K562 (cell line): Measurements from ENCODE around the gene MARCHF11. TPM values are rescaled to one million over a fixed set of nuclear protein-coding genes. Genes with fewer than 3 reads are reported as not detected.

ENCODE experiments used
- ATAC-seq: fragments of 200-7000 bp; cut with Tn5 transposase; 3 replicates; pipeline ENCODE4 v1.9.1; 2020; ENCODE audit warnings: moderate library complexity
- BruUV-seq: library from RNA; stranded (reverse); fragments of 400-500 nt; replicated peaks from 2 replicates; lab custom pipeline; 2021; lab: Mats Ljungman, UMichigan
- CTCF ChIA-PET: fragments of 300-600 bp; formaldehyde crosslinking; extraction: SDS; loops from one replicate; lab custom pipeline; 2021; ENCODE audit warnings: low intra/inter-chr PET ratio; lab: Yijun Ruan, JAX
- POLR2A ChIA-PET: fragments of 300-600, 350-650 bp; sonication (Branson Sonifier 250); formaldehyde crosslinking; extraction: SDS; loops from one replicate; lab custom pipeline; 2021; ENCODE audit warnings: antibody characterized with exemption, inconsistent platforms; lab: Yijun Ruan, JAX
- DNase-seq, 4 experiments: peaks; one replicate each; pipeline versions ENCODE4 v3.0.0 to v3.0.0-alpha.2; 2011 to 2018; ENCODE audit warnings: low spot score in 3 of 4, mixed read lengths in 3 of 4; ENCODE audit errors: extremely low read depth in 1 of 4
- FAIRE-seq: peaks from 2 replicates; lab custom pipeline; 2011; peaks lifted over from hg19 to GRCh38; lab: Jason Lieb, UNC
- H2AFZ ChIP-seq: 2 replicates; pipeline ENCODE4 v1.6.0; 2011; ENCODE audit warnings: low read depth, low read length, control low read depth, inconsistent platforms
- H3K27ac ChIP-seq: fragments of 200-600 bp; 3 replicates; pipeline ENCODE4 v1.8.0; 2011; ENCODE audit warnings: low read depth, mild to moderate bottlenecking, control low read depth, inconsistent platforms, low read length, moderate library complexity, mixed read lengths; ENCODE audit errors: extremely low read depth
- H3K27me3 ChIP-seq, 2 experiments: fragments of 300-600 bp in 1 of 2; 2 replicates in 1 of 2; 3 replicates in 1 of 2; pipeline versions ENCODE4 v1.6.0 to v1.8.0; 2011; ENCODE audit warnings: inconsistent platforms in 2 of 2, low read length in 2 of 2, mild to moderate bottlenecking in 1 of 2, mixed read lengths in 1 of 2, moderate library complexity in 1 of 2; ENCODE audit not compliant: control insufficient read depth in 2 of 2, insufficient read depth in 2 of 2
- H3K36me3 ChIP-seq: fragments of 300-600 bp; 3 replicates; pipeline ENCODE4 v1.8.0; 2011; ENCODE audit warnings: mild to moderate bottlenecking, low read length, inconsistent platforms; ENCODE audit not compliant: control insufficient read depth, insufficient read depth
- H3K4me1 ChIP-seq, 2 experiments: fragments of 200-600 bp in 1 of 2; replicated peaks in 1 of 2; 2 replicates in 1 of 2; 3 replicates in 1 of 2; pipeline versions ENCODE4 v1.5.1 to v1.8.0; 2011; ENCODE audit warnings: inconsistent platforms in 2 of 2, low read length in 2 of 2, mild to moderate bottlenecking in 1 of 2, mixed read lengths in 1 of 2, moderate library complexity in 1 of 2; ENCODE audit not compliant: control insufficient read depth in 2 of 2, insufficient read depth in 2 of 2
- H3K4me2 ChIP-seq: 2 replicates; pipeline ENCODE4 v1.6.1; 2011; ENCODE audit warnings: low read length, control low read depth, inconsistent platforms, mixed read lengths; ENCODE audit not compliant: insufficient read depth
- H3K4me3 ChIP-seq: fragments of 200-600 bp; sonication (generic), shearing (Covaris generic); 2 replicates; pipeline ENCODE4 v1.5.1; 2016; ENCODE audit warnings: control low read depth, inconsistent platforms
- H3K79me2 ChIP-seq: fragments of 200-600 bp; 3 replicates; pipeline ENCODE4 v1.8.0; 2011; ENCODE audit warnings: low read length, inconsistent platforms; ENCODE audit not compliant: control insufficient read depth, insufficient read depth
- H3K9ac ChIP-seq, 2 experiments: 2 replicates each; pipeline versions ENCODE4 v1.6.0 to v1.6.1; 2011; ENCODE audit warnings: low read depth in 2 of 2, low read length in 2 of 2, control low read depth in 1 of 2, inconsistent platforms in 1 of 2, mild to moderate bottlenecking in 1 of 2, mixed read lengths in 1 of 2; ENCODE audit not compliant: insufficient read depth in 1 of 2
- H3K9me1 ChIP-seq: one replicate; pipeline ENCODE4 v1.6.0; 2011; ENCODE audit warnings: inconsistent platforms, mild to moderate bottlenecking, low read length, moderate library complexity; ENCODE audit not compliant: control insufficient read depth, insufficient read depth
- H3K9me3 ChIP-seq: replicated peaks from 2 replicates; pipeline ENCODE4 v1.5.1; 2011; ENCODE audit warnings: low read depth, low read length, inconsistent platforms; ENCODE audit not compliant: control insufficient read depth, insufficient read depth
- H4K20me1 ChIP-seq: replicated peaks from 2 replicates; pipeline ENCODE4 v1.6.1; 2011; ENCODE audit warnings: low read length, inconsistent platforms, mixed read lengths; ENCODE audit not compliant: control insufficient read depth, insufficient read depth
- BRCA1 ChIP-seq, 2 experiments: fragments of 450-650 bp in 1 of 2; sonication (generic) in 1 of 2; formaldehyde crosslinking in 1 of 2; IDR thresholded peaks; 2 replicates each; pipeline versions ENCODE4 v1.5.0 to v1.6.1; 2017 to 2020; ENCODE audit warnings: mild to moderate bottlenecking in 1 of 2, missing genetic modification reagents in 1 of 2
- ERF ChIP-seq: fragments of 450-650 bp; formaldehyde crosslinking; IDR thresholded peaks from 2 replicates; pipeline ENCODE4 v1.4.0; 2020; ENCODE audit warnings: mild to moderate bottlenecking, mixed read lengths
- FIP1L1 ChIP-seq: fragments of 200-400 bp; formaldehyde crosslinking; IDR thresholded peaks from 2 replicates; pipeline ENCODE4 v1.6.1; 2018; ENCODE audit warnings: mild to moderate bottlenecking, low read depth, low read length; ENCODE audit not compliant: poor library complexity, severe bottlenecking
- HDAC8 ChIP-seq: fragments of 450-650 bp; IDR thresholded peaks from 2 replicates; pipeline ENCODE4 v1.6.1; 2016; ENCODE audit warnings: mild to moderate bottlenecking, missing genetic modification characterization, moderate library complexity, missing compliant biosample characterization
- HEY1 ChIP-seq: fragments of 250-450 bp; sonication (Bioruptor Pico); IDR thresholded peaks from 2 replicates; pipeline ENCODE4 v1.5.0; 2020; ENCODE audit warnings: mild to moderate bottlenecking, moderate library complexity, borderline replicate concordance
- MEF2D ChIP-seq: conservative IDR thresholded peaks from 2 replicates; pipeline ENCODE4 v1.6.1; 2016; ENCODE audit warnings: low read depth, missing genetic modification characterization, missing compliant biosample characterization
- SAFB ChIP-seq: fragments of 200-400 bp; formaldehyde crosslinking; IDR thresholded peaks from 2 replicates; pipeline ENCODE4 v1.6.1; 2017; ENCODE audit warnings: low read depth, low read length, borderline replicate concordance
- TAL1 ChIP-seq: fragments of 450-650 bp; IDR thresholded peaks from 2 replicates; pipeline ENCODE4 v1.6.1; 2016; ENCODE audit warnings: mild to moderate bottlenecking
- ZNF146 ChIP-seq: IDR thresholded peaks from one replicate; pipeline ENCODE4 v1.6.1; 2018; ENCODE audit warnings: missing compliant biosample characterization; ENCODE audit not compliant: unreplicated experiment
- ZNF431 ChIP-seq: sonication (generic); formaldehyde crosslinking; IDR thresholded peaks from 2 replicates; pipeline ENCODE4 v1.8.0; 2022; ENCODE audit warnings: mild to moderate bottlenecking, missing genetic modification reagents
- ZNF780A ChIP-seq: fragments of 250-450 bp; sonication (Bioruptor Pico); IDR thresholded peaks from 2 replicates; pipeline ENCODE4 v1.5.0; 2021; ENCODE audit warnings: mild to moderate bottlenecking
- WGBS: fragments of 100-300 bp; shearing (Covaris generic); methylation state at CpG from one replicate; pipeline ENCODE4 v1.1.6; 2016; ENCODE audit warnings: low coverage, mixed read lengths; ENCODE audit not compliant: insufficient coverage; ENCODE audit errors: missing lambda C conversion rate; 5-methylcytosine and 5-hydroxymethylcytosine counted together
- in situ Hi-C: fragments of 300-500 bp; cut with MboI; formaldehyde crosslinking; loops from 4 replicates; pipeline ENCODE4 v1.15.0; 2018; ENCODE audit warnings: inconsistent platforms, mixed read lengths
- intact Hi-C: fragments of 100-400 bp; cut with micrococcal nuclease; formaldehyde crosslinking; loops from 2 replicates; pipeline ENCODE4 v1.14.2; 2022
- polyA plus RNA-seq, 8 experiments: library from polyadenylated mRNA; depleted of rRNA in 4 of 8; stranded (reverse) in 5 of 8; unstranded in 3 of 8; fragments of >200 nt; fragmentation: Nextera tagmentation in 2 of 8; fragmentation: Illumina TruSeq in 1 of 8; extraction: Ambion mirVana in 2 of 8; extraction: Trizol in 1 of 8; gene quantifications; 2 replicates each; pipeline versions ENCODE4 v1.2.1 to v1.2.3, GENCODE V29; 2011 to 2014; ENCODE audit warnings: inconsistent platforms in 1 of 8, missing spikeins in 1 of 8
- total RNA-seq, 7 experiments: library from RNA; depleted of rRNA in 6 of 7; stranded (reverse); fragments of >200 nt in 6 of 7; fragmentation: Illumina TruSeq in 2 of 7; extraction: Trizol in 2 of 7; gene quantifications; 2 replicates each; pipeline versions ENCODE4 v1.2.1 to v1.2.3, GENCODE V29; 2011 to 2021; ENCODE audit warnings: low replicate concordance in 1 of 7
- TF ChIP-seq, protein P1 (sequence below): fragments of 200-800 bp; sonication (Bioruptor generic); IDR thresholded peaks from 2 replicates; pipeline ENCODE4 v1.6.1; 2017; ENCODE audit warnings: missing genetic modification characterization, missing compliant biosample characterization
- TF ChIP-seq, protein P2 (sequence below): fragments of 450-650 bp; IDR thresholded peaks from 2 replicates; pipeline ENCODE4 v1.6.1; 2016; ENCODE audit warnings: antibody characterized with exemption
- TF ChIP-seq, protein P3 (sequence below), 2 experiments: fragments of 450-650 bp in 1 of 2; sonication (generic) in 1 of 2; formaldehyde crosslinking in 1 of 2; IDR thresholded peaks in 1 of 2; conservative IDR thresholded peaks in 1 of 2; 2 replicates each; pipeline versions ENCODE4 v1.6.1 to v1.8.1; 2016 to 2023; ENCODE audit warnings: mild to moderate bottlenecking in 2 of 2, moderate library complexity in 2 of 2, inconsistent platforms in 1 of 2, missing genetic modification reagents in 1 of 2
- TF ChIP-seq, protein P4 (sequence below), 2 experiments: fragments of 200-800 bp in 1 of 2; sonication (Bioruptor generic) in 1 of 2; sonication (generic) in 1 of 2; formaldehyde crosslinking in 1 of 2; IDR thresholded peaks in 1 of 2; conservative IDR thresholded peaks in 1 of 2; 2 replicates each; pipeline versions ENCODE4 v1.5.0 to v1.6.1; 2016 to 2020; ENCODE audit warnings: missing compliant biosample characterization in 1 of 2, missing genetic modification characterization in 1 of 2, missing genetic modification reagents in 1 of 2

The MARCHF11 gene
- total and polyA plus RNA-seq, 9 of the 15 experiments (the other 6 are each of a cell fraction or from before 2014, with no cell fraction given): not detected

DNA sequence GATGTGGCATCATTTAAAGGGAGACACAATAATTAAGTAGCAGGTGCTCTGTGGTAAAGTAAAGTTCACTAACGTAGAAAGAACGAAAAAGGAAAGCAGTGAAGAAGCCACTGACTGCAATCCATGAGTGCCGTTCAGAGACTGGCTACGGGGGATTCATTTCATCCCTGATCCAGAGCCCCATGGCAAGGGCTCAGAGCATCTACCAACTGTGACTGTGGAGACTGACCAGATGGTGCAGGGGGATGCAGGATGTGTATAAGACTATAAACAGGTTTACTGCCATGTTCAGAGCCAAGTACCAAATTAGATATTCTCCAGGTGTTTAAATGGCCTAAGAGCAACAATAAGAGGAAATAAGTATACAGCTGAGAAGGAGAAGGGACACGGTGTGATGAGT lies 47.7 kb downstream of the MARCHF11 start (continued):
- TF ChIP-seq, protein P1, sequence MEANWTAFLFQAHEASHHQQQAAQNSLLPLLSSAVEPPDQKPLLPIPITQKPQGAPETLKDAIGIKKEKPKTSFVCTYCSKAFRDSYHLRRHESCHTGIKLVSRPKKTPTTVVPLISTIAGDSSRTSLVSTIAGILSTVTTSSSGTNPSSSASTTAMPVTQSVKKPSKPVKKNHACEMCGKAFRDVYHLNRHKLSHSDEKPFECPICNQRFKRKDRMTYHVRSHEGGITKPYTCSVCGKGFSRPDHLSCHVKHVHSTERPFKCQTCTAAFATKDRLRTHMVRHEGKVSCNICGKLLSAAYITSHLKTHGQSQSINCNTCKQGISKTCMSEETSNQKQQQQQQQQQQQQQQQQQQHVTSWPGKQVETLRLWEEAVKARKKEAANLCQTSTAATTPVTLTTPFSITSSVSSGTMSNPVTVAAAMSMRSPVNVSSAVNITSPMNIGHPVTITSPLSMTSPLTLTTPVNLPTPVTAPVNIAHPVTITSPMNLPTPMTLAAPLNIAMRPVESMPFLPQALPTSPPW (CRISPR knock-in tag): no peak
- no peak for TF ChIP-seq ZNF431 (CRISPR knock-in tag)
- TF ChIP-seq ZNF146 (CRISPR knock-in tag): no peak
- no peak for TF ChIP-seq ZNF780A (CRISPR knock-in tag)
- no peak for TF ChIP-seq FIP1L1
- TF ChIP-seq, protein P2, sequence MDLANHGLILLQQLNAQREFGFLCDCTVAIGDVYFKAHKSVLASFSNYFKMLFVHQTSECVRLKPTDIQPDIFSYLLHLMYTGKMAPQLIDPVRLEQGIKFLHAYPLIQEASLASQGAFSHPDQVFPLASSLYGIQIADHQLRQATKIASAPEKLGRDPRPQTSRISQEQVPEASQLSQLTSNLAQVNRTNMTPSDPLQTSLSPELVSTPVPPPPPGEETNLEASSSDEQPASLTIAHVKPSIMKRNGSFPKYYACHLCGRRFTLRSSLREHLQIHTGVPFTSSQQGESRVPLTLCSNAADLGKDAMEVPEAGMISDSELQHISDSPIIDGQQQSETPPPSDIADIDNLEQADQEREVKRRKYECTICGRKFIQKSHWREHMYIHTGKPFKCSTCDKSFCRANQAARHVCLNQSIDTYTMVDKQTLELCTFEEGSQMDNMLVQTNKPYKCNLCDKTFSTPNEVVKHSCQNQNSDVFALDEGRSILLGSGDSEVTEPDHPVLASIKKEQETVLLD: no peak

DNA sequence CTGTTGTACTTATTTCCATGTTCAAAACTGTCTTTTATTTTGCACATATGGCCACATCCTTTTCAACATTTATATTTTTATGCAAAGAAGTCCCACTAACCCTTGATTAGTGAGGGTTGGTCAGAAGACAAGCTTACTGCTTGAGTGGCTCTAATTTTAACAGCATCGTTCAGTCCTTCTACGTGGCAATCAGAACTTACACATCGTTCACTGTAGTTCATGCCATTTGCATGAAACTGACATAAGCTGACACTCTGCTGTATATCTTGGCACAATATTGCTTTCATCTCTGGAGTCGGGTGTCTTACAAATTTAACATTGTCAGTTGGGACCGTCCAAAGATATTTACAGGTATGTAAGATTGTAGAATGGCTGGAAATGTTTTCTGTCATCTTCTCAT lies 50.6 kb downstream of the MARCHF11 start:
- H4K20me1 ChIP-seq: no peaks in the 10 kb centered on the region
- no peak overlapping the region for H3K9ac ChIP-seq
- no peak overlapping the region for H3K4me3 ChIP-seq
- intact Hi-C loops (no loop called here), in situ Hi-C loops (no loop called here)
- no peak overlapping the region for H3K4me2 ChIP-seq
- POLR2A ChIA-PET: no interaction called here
- no peak for DNase-seq
- no peaks in the 10 kb centered on the region for H3K9me1 ChIP-seq
- no peaks in the 10 kb centered on the region for H3K4me1 ChIP-seq
- CTCF ChIA-PET: no interaction called here
- H2AFZ ChIP-seq: no peak overlapping the region
- no peaks in the 10 kb centered on the region for H3K27me3 ChIP-seq
- no peaks in the 10 kb centered on the region for H3K36me3 ChIP-seq
- BruUV-seq: no TSS peak
- H3K9me3 ChIP-seq: no peaks in the 10 kb centered on the region
- H3K27ac ChIP-seq: no peak overlapping the region
- FAIRE-seq: no peak
- H3K79me2 ChIP-seq: no peaks in the 10 kb centered on the region
- no peak for ATAC-seq
- WGBS: 0% methylated on average over 5 of the region's 5 CpGs
- TF ChIP-seq ERF (CRISPR knock-in tag) (no peak), HEY1 (no peak), HDAC8 (tag) (no peak), MEF2D (tag) (no peak), TAL1 (no peak), SAFB (no peak), BRCA1 (IDR thresholded peaks at IDR 0.05) (no peak), BRCA1 (CRISPR knock-in tag; IDR thresholded peaks at IDR 0.05) (no peak)
- TF ChIP-seq, protein P3, sequence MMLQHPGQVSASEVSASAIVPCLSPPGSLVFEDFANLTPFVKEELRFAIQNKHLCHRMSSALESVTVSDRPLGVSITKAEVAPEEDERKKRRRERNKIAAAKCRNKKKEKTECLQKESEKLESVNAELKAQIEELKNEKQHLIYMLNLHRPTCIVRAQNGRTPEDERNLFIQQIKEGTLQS (IDR thresholded peaks at IDR 0.05): no peak
- TF ChIP-seq, protein P3 (CRISPR knock-in tag; conservative IDR thresholded peaks at IDR 0.05): no peak
- TF ChIP-seq, protein P4, sequence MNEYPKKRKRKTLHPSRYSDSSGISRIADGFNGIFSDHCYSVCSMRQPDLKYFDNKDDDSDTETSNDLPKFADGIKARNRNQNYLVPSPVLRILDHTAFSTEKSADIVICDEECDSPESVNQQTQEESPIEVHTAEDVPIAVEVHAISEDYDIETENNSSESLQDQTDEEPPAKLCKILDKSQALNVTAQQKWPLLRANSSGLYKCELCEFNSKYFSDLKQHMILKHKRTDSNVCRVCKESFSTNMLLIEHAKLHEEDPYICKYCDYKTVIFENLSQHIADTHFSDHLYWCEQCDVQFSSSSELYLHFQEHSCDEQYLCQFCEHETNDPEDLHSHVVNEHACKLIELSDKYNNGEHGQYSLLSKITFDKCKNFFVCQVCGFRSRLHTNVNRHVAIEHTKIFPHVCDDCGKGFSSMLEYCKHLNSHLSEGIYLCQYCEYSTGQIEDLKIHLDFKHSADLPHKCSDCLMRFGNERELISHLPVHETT (CRISPR knock-in tag; conservative IDR thresholded peaks at IDR 0.05 in 1 of 2, IDR thresholded peaks at IDR 0.05 in 1 of 2): no peak
